Measurements from ENCODE around the gene CSRNP3. TPM values are rescaled to one million over a fixed set of nuclear protein-coding genes. Genes with fewer than 3 reads are reported as not detected.

The CSRNP3 gene
- total and polyA plus RNA-seq, 10 of the 15 experiments (the other 5 are each of a cell fraction or from before 2014, with no cell fraction given) = 0.03 to 5.2 (median 0.11) TPM; not detected in 1

DNA sequence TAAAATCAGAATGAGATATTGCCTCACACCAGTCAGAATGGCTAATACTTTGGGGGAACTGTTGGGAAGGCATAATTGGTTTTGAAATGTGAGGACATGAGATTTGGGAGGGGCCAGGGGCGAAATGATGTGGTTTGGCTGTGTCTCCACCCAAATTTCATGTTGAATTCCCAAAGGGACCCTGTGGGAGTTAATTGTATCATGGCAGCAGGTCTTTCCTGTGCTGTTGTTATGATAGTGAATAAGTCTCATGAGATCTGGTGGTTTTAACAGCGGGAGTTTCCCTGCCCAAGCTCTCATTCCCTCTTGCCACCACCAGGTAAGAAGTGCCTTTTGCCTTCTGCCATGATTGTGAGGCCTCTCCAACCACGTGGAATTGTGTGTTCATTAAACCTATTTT is 59.6 kb downstream of the CSRNP3 start (continued):
- TF ChIP-seq FOXM1 (IDR thresholded peaks at IDR 0.05; ENCODE audit: low read depth, low read length) (no peak), GABPA (IDR thresholded peaks at IDR 0.05; ENCODE audit: low read depth) (no peak), KAT2A (conservative IDR thresholded peaks at IDR 0.05; ENCODE audit: control insufficient read depth, low read depth, low read length) (no peak), NR2C2 (IDR thresholded peaks at IDR 0.05; ENCODE audit: borderline replicate concordance, control insufficient read depth, insufficient read length, low read depth) (no peak), ATF7 (IDR thresholded peaks at IDR 0.05; ENCODE audit: low read depth) (peak; percentile 19; the same call in 1 of the 2 replicates), NBN (IDR thresholded peaks at IDR 0.05) (no peak), ASH2L (IDR thresholded peaks at IDR 0.05; ENCODE audit: borderline replicate concordance, low read depth) (no peak), MTA3 (IDR thresholded peaks at IDR 0.05; ENCODE audit: borderline replicate concordance, low read length) (no peak), NFYA (IDR thresholded peaks at IDR 0.05; ENCODE audit: borderline replicate concordance, low read depth, low read length) (no peak), ESRRA (IDR thresholded peaks at IDR 0.05; ENCODE audit: low read length) (no peak), HCFC1 (IDR thresholded peaks at IDR 0.05; ENCODE audit: low read length) (no peak), IKZF1 (conservative IDR thresholded peaks at IDR 0.05) (peak; percentile 41; the same call in 1 of the 2 replicates), CHD2 (IDR thresholded peaks at IDR 0.05; ENCODE audit: borderline replicate concordance, low read depth, low read length) (no peak), ZNF384 (IDR thresholded peaks at IDR 0.05; ENCODE audit: borderline replicate concordance, low read depth, low read length) (no peak), WRNIP1 (IDR thresholded peaks at IDR 0.05; ENCODE audit: borderline replicate concordance, low read depth, low read length) (no peak), NFYB (IDR thresholded peaks at IDR 0.05; ENCODE audit: insufficient read depth, low read depth, low read length) (no peak), MEF2B (IDR thresholded peaks at IDR 0.05; ENCODE audit: partially characterized antibody, poor library complexity, severe bottlenecking) (peak; percentile 93), SMARCA5 (IDR thresholded peaks at IDR 0.05) (no peak), TBL1XR1 (IDR thresholded peaks at IDR 0.05; ENCODE audit: low read depth, low read length) (no peak), GATAD2B (conservative IDR thresholded peaks at IDR 0.05; ENCODE audit: low read depth) (no peak), CHD1 (IDR thresholded peaks at IDR 0.05; ENCODE audit: low read depth, low read length) (no peak), RCOR1 (conservative IDR thresholded peaks at IDR 0.05; ENCODE audit: low read depth, low read length) (no peak), SMAD5 (IDR thresholded peaks at IDR 0.05; ENCODE audit: low read depth) (no peak), MEF2A (IDR thresholded peaks at IDR 0.05; ENCODE audit: insufficient read depth, low read depth, low read length) (no peak)
- TF ChIP-seq, protein P1, sequence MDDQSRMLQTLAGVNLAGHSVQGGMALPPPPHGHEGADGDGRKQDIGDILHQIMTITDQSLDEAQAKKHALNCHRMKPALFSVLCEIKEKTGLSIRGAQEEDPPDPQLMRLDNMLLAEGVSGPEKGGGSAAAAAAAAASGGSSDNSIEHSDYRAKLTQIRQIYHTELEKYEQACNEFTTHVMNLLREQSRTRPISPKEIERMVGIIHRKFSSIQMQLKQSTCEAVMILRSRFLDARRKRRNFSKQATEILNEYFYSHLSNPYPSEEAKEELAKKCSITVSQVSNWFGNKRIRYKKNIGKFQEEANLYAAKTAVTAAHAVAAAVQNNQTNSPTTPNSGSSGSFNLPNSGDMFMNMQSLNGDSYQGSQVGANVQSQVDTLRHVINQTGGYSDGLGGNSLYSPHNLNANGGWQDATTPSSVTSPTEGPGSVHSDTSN (IDR thresholded peaks at IDR 0.05; ENCODE audit: insufficient replicate concordance, low read depth, low read length) = no peak
- TF ChIP-seq, protein P2, sequence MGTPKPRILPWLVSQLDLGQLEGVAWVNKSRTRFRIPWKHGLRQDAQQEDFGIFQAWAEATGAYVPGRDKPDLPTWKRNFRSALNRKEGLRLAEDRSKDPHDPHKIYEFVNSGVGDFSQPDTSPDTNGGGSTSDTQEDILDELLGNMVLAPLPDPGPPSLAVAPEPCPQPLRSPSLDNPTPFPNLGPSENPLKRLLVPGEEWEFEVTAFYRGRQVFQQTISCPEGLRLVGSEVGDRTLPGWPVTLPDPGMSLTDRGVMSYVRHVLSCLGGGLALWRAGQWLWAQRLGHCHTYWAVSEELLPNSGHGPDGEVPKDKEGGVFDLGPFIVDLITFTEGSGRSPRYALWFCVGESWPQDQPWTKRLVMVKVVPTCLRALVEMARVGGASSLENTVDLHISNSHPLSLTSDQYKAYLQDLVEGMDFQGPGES (IDR thresholded peaks at IDR 0.05) = no peak
- TF ChIP-seq, protein P3, sequence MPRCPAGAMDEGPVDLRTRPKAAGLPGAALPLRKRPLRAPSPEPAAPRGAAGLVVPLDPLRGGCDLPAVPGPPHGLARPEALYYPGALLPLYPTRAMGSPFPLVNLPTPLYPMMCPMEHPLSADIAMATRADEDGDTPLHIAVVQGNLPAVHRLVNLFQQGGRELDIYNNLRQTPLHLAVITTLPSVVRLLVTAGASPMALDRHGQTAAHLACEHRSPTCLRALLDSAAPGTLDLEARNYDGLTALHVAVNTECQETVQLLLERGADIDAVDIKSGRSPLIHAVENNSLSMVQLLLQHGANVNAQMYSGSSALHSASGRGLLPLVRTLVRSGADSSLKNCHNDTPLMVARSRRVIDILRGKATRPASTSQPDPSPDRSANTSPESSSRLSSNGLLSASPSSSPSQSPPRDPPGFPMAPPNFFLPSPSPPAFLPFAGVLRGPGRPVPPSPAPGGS (IDR thresholded peaks at IDR 0.05; ENCODE audit: borderline replicate concordance, insufficient read depth, low read depth, low read length, poor library complexity, severe bottlenecking) = no peak
- TF ChIP-seq, protein P4, sequence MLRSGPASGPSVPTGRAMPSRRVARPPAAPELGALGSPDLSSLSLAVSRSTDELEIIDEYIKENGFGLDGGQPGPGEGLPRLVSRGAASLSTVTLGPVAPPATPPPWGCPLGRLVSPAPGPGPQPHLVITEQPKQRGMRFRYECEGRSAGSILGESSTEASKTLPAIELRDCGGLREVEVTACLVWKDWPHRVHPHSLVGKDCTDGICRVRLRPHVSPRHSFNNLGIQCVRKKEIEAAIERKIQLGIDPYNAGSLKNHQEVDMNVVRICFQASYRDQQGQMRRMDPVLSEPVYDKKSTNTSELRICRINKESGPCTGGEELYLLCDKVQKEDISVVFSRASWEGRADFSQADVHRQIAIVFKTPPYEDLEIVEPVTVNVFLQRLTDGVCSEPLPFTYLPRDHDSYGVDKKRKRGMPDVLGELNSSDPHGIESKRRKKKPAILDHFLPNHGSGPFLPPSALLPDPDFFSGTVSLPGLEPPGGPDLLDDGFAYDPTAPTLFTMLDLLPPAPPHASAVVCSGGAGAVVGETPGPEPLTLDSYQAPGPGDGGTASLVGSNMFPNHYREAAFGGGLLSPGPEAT (IDR thresholded peaks at IDR 0.05; ENCODE audit: low read depth) = peak; percentile 62

Measured in GM12878 (cell line).